ENCODE results near the gene COL26A1.
"Not testable (repeated sequence)": the region's sequence is repeated elsewhere in the genome, so short reads cannot be mapped to it uniquely, and the experiment has no call there.

GRCh38 chr7:101491442-101491841 is 128.8 kb downstream of the COL26A1 start:
- not testable (repeated sequence) for TF ChIP-seq POLR2AphosphoS5 (IDR thresholded peaks at IDR 0.05; ENCODE audit: borderline replicate concordance, low read depth, low read length); EZH2 (IDR thresholded peaks at IDR 0.05); FOXP2 (optimal IDR thresholded peaks at IDR 0.05; ENCODE audit: control extremely low read depth, extremely low read length, insufficient read depth)

All from SK-N-MC (cell line).